ENCODE measurements around the gene MCFD2. TPM values are rescaled to one million over a fixed set of nuclear protein-coding genes. Genes with fewer than 3 reads are reported as not detected.

The MCFD2 gene
- total and polyA plus RNA-seq, 4 experiments from 2014 or later: 25.1 to 43.8 (median 34.2) TPM

GRCh38 chr2:46958431-46959017, 42.9 kb upstream of the MCFD2 start:
- Histone ChIP-seq H3K27me3 (ENCODE audit: insufficient read depth, low read length) (no peaks in the 10 kb centered on the region), H3K9me3 (ENCODE audit: control insufficient read depth in 1 of 2, low read length in 2 of 2) (no peaks in the 10 kb centered on the region), H3K4me1 (ENCODE audit: insufficient read depth, low read length) (no peaks in the 10 kb centered on the region), H3K27ac (ENCODE audit: low read depth, low read length) (no peak overlapping the region), H3K4me3 (ENCODE audit: low read length in 2 of 2) (no peak overlapping the region), H3K36me3 (ENCODE audit: insufficient read depth, low read length) (peaks cover 70% of the 10 kb centered on the region)
- peaks cover 0 to 2% (median 0%) of the 10 kb centered on the region in 8 donors for H3K9me3 Mint-ChIP-seq
- no peak overlapping the region for H3K4me3 Mint-ChIP-seq
- DNase-seq: no peak
- peaks cover 12 to 25% (median 13%) of the 10 kb centered on the region in 4 donors for H3K4me1 Mint-ChIP-seq
- H3K27me3 Mint-ChIP-seq: no peaks in the 10 kb centered on the region
- ChIA-PET CTCF (ENCODE audit: partially characterized antibody) (no interaction called here), POLR2A (ENCODE audit: partially characterized antibody) (no interaction called here)
- intact Hi-C loops (cut with micrococcal nuclease): no loop called here
- peak overlapping the region in 3 of 7 donors; percentile 4 to 33 (median 12) for H3K27ac Mint-ChIP-seq
- H3K36me3 Mint-ChIP-seq: peaks cover 34 to 78% of the 10 kb centered on the region in 2 donors

- no peak overlapping the region for H3K4me3 Mint-ChIP-seq
- peaks cover 36 to 80% of the 10 kb centered on the region in 2 donors for H3K36me3 Mint-ChIP-seq
Measured at GRCh38 chr2:46956981-46957531, 41.5 kb upstream of the MCFD2 start.

GRCh38 chr2:46955764-46956163, 40.2 kb upstream of the MCFD2 start:
- no peak overlapping the region for H3K4me3 Mint-ChIP-seq
- Histone ChIP-seq H3K27ac (ENCODE audit: low read depth, low read length) (no peak overlapping the region), H3K36me3 (ENCODE audit: insufficient read depth, low read length) (peaks cover 79% of the 10 kb centered on the region), H3K4me1 (ENCODE audit: insufficient read depth, low read length) (no peaks in the 10 kb centered on the region), H3K27me3 (ENCODE audit: insufficient read depth, low read length) (no peaks in the 10 kb centered on the region), H3K9me3 (ENCODE audit: control insufficient read depth in 1 of 2, low read length in 2 of 2) (no peaks in the 10 kb centered on the region), H3K4me3 (ENCODE audit: low read length in 2 of 2) (no peak overlapping the region)
- H3K4me1 Mint-ChIP-seq: peaks cover 6 to 25% (median 17%) of the 10 kb centered on the region in 4 donors
- peaks cover 43 to 86% of the 10 kb centered on the region in 2 donors for H3K36me3 Mint-ChIP-seq
- intact Hi-C loops (cut with micrococcal nuclease): no loop called here
- peak overlapping the region in 5 of 7 donors; percentile 11 to 63 (median 43) for H3K27ac Mint-ChIP-seq
- ChIA-PET CTCF (ENCODE audit: partially characterized antibody) (interaction anchor here (0.6 kb wide), 1 partner anchor 396 kb away, joined by 3 read pairs; no protein-coding TSS in a partner anchor), POLR2A (ENCODE audit: partially characterized antibody) (no interaction called here)
- peaks cover 0 to 2% (median 0%) of the 10 kb centered on the region in 8 donors for H3K9me3 Mint-ChIP-seq
- no peaks in the 10 kb centered on the region for H3K27me3 Mint-ChIP-seq
- no peak for DNase-seq

More at GRCh38 chr2:46956981-46957531, 41.5 kb upstream of the MCFD2 start:
- no peak overlapping the region for H3K4me3 ChIP-seq (ENCODE audit: low read length in 2 of 2)
- Mint-ChIP-seq H3K4me1 (peaks cover 6 to 15% (median 12%) of the 10 kb centered on the region in 4 donors), H3K27me3 (no peaks in the 10 kb centered on the region), H3K27ac (peak overlapping the region in 1 of 7 donors; percentile 12), H3K9me3 (no peaks in the 10 kb centered on the region)
- H3K4me1 ChIP-seq (ENCODE audit: insufficient read depth, low read length): no peaks in the 10 kb centered on the region
- no peaks in the 10 kb centered on the region for H3K27me3 ChIP-seq (ENCODE audit: insufficient read depth, low read length)
- ChIA-PET POLR2A (ENCODE audit: partially characterized antibody) (no interaction called here), CTCF (ENCODE audit: partially characterized antibody) (no interaction called here)
- H3K27ac ChIP-seq (ENCODE audit: low read depth, low read length): no peak overlapping the region
- intact Hi-C loops (cut with micrococcal nuclease): no loop called here
- no peak for DNase-seq
- peaks cover 76% of the 10 kb centered on the region for H3K36me3 ChIP-seq (ENCODE audit: insufficient read depth, low read length)
- no peaks in the 10 kb centered on the region for H3K9me3 ChIP-seq (ENCODE audit: control insufficient read depth in 1 of 2, low read length in 2 of 2)

- Mint-ChIP-seq H3K4me3 (no peak overlapping the region), H3K27me3 (no peaks in the 10 kb centered on the region), H3K4me1 (peaks cover 8 to 31% (median 20%) of the 10 kb centered on the region in 4 donors), H3K9me3 (peaks cover 0 to 2% (median 0%) of the 10 kb centered on the region in 8 donors), H3K27ac (peak overlapping the region in 4 of 7 donors; percentile 18 to 57 (median 46)), H3K36me3 (peaks cover 48 to 86% of the 10 kb centered on the region in 2 donors)
- intact Hi-C loops (cut with micrococcal nuclease): no loop called here
- Histone ChIP-seq H3K27ac (ENCODE audit: low read depth, low read length) (no peak overlapping the region), H3K27me3 (ENCODE audit: insufficient read depth, low read length) (no peaks in the 10 kb centered on the region), H3K4me3 (ENCODE audit: low read length in 2 of 2) (no peak overlapping the region), H3K4me1 (ENCODE audit: insufficient read depth, low read length) (no peaks in the 10 kb centered on the region), H3K36me3 (ENCODE audit: insufficient read depth, low read length) (peaks cover 72% of the 10 kb centered on the region), H3K9me3 (ENCODE audit: control insufficient read depth in 1 of 2, low read length in 2 of 2) (no peaks in the 10 kb centered on the region)
- ChIA-PET CTCF (ENCODE audit: partially characterized antibody) (interaction anchor here (0.6 to 1.3 kb wide), 3 partner anchors 35 to 397 kb away, joined by 3 read pairs; no protein-coding TSS in a partner anchor), POLR2A (ENCODE audit: partially characterized antibody) (no interaction called here)
- DNase-seq: no peak
Measured at GRCh38 chr2:46954951-46955571, 39.5 kb upstream of the MCFD2 start.

- intact Hi-C loops (cut with micrococcal nuclease): no loop called here
Measured at GRCh38 chr2:46952171-46952570, 36.6 kb upstream of the MCFD2 start.

GRCh38 chr2:46951290-46952064, 35.9 kb upstream of the MCFD2 start:
- H3K27ac ChIP-seq (ENCODE audit: low read depth, low read length): no peak overlapping the region
- no peak for DNase-seq
- H3K9me3 ChIP-seq (ENCODE audit: control insufficient read depth in 1 of 2, low read length in 2 of 2): no peaks in the 10 kb centered on the region
- no peaks in the 10 kb centered on the region for H3K27me3 ChIP-seq (ENCODE audit: insufficient read depth, low read length)
- peaks cover 11% of the 10 kb centered on the region for H3K4me1 ChIP-seq (ENCODE audit: insufficient read depth, low read length)
- peaks cover 38% of the 10 kb centered on the region for H3K36me3 ChIP-seq (ENCODE audit: insufficient read depth, low read length)
- Mint-ChIP-seq H3K27ac (peak overlapping the region in 4 of 7 donors; percentile 45 to 79 (median 57)), H3K4me3 (no peak overlapping the region), H3K27me3 (no peaks in the 10 kb centered on the region), H3K4me1 (peaks cover 13 to 62% (median 42%) of the 10 kb centered on the region in 4 donors), H3K9me3 (peaks cover 0 to 2% (median 0%) of the 10 kb centered on the region in 8 donors), H3K36me3 (peaks cover 36 to 67% of the 10 kb centered on the region in 2 donors)
- ChIA-PET POLR2A (ENCODE audit: partially characterized antibody) (no interaction called here), CTCF (ENCODE audit: partially characterized antibody) (interaction anchor here (0.6 kb wide), 2 partner anchors 14 to 384 kb away, joined by 3 read pairs; no protein-coding TSS in a partner anchor)
- intact Hi-C loops (cut with micrococcal nuclease): no loop called here
- no peak overlapping the region for H3K4me3 ChIP-seq (ENCODE audit: low read length in 2 of 2)

More at GRCh38 chr2:46952171-46952570, 36.6 kb upstream of the MCFD2 start:
- Histone ChIP-seq H3K36me3 (ENCODE audit: insufficient read depth, low read length) (peaks cover 45% of the 10 kb centered on the region), H3K27ac (ENCODE audit: low read depth, low read length) (no peak overlapping the region), H3K27me3 (ENCODE audit: insufficient read depth, low read length) (no peaks in the 10 kb centered on the region), H3K9me3 (ENCODE audit: control insufficient read depth in 1 of 2, low read length in 2 of 2) (no peaks in the 10 kb centered on the region), H3K4me3 (ENCODE audit: low read length in 2 of 2) (no peak overlapping the region), H3K4me1 (ENCODE audit: insufficient read depth, low read length) (peaks cover 9% of the 10 kb centered on the region)
- Mint-ChIP-seq H3K4me3 (no peak overlapping the region), H3K36me3 (peaks cover 38 to 71% of the 10 kb centered on the region in 2 donors), H3K4me1 (peaks cover 10 to 55% (median 35%) of the 10 kb centered on the region in 4 donors), H3K9me3 (peaks cover 0 to 2% (median 0%) of the 10 kb centered on the region in 8 donors), H3K27ac (no peak overlapping the region), H3K27me3 (no peaks in the 10 kb centered on the region)
- ChIA-PET POLR2A (ENCODE audit: partially characterized antibody) (no interaction called here), CTCF (ENCODE audit: partially characterized antibody) (interaction anchor here (0.6 kb wide), 1 partner anchor 13 kb away, joined by 3 read pairs; no protein-coding TSS in a partner anchor)
- no peak for DNase-seq

Measured in CD4-positive, alpha-beta memory T cell (primary cell).